GM18868 (cell line): ENCODE measurements around the gene TRPM7.
"Not testable (repeated sequence)": the region's sequence is repeated elsewhere in the genome, so short reads cannot be mapped to it uniquely, and the experiment has no call there.

Experiments
- ATAC-seq: cut with Tn5 transposase; IDR thresholded peaks from one replicate; pipeline ENCODE4 v1.9.1; 2021; ENCODE audit warnings: mild to moderate bottlenecking, moderate library complexity; ENCODE audit not compliant: unreplicated experiment

The TRPM7 gene

GRCh38 chr15:50590288-50590687, 96.3 kb downstream of the TRPM7 start:
- ATAC-seq = no peak

- ATAC-seq = no peak
Observed at GRCh38 chr15:50577492-50577891, 109.1 kb downstream of the TRPM7 start.

GRCh38 chr15:50576166-50576565, 110.4 kb downstream of the TRPM7 start:
- no peak for ATAC-seq

- ATAC-seq = not testable (repeated sequence)
Observed at GRCh38 chr15:50573842-50574241, 112.8 kb downstream of the TRPM7 start.

GRCh38 chr15:50563756-50564155, 122.8 kb downstream of the TRPM7 start:
- ATAC-seq = no peak

- no peak for ATAC-seq
Observed at GRCh38 chr15:50562735-50563640, 123.6 kb downstream of the TRPM7 start.

- no peak for ATAC-seq
Observed at GRCh38 chr15:50558012-50558411, 128.6 kb downstream of the TRPM7 start.

GRCh38 chr15:50556642-50557371, 129.8 kb downstream of the TRPM7 start:
- no peak for ATAC-seq

GRCh38 chr15:50552238-50552637, 134.4 kb downstream of the TRPM7 start:
- no peak for ATAC-seq

- ATAC-seq = no peak
Observed at GRCh38 chr15:50549326-50549725, 137.3 kb downstream of the TRPM7 start.

- ATAC-seq = no peak
Observed at GRCh38 chr15:50546566-50546965, 140.0 kb downstream of the TRPM7 start, which contains the start of gene USP50. TSS of gene USP50 (minus strand) at chr15:50546666. CDS start at chr15:50546525, 141 bp downstream.

GRCh38 chr15:50544368-50544767, 142.2 kb downstream of the TRPM7 start:
- no peak for ATAC-seq

- ATAC-seq = no peak
Observed at GRCh38 chr15:50543556-50543955, 143.0 kb downstream of the TRPM7 start.

GRCh38 chr15:50542887-50543210, 143.7 kb downstream of the TRPM7 start:
- ATAC-seq = no peak

- no peak for ATAC-seq
Observed at GRCh38 chr15:50531766-50532165, 154.8 kb downstream of the TRPM7 start.

GRCh38 chr15:50531163-50531562, 155.4 kb downstream of the TRPM7 start:
- no peak for ATAC-seq

GRCh38 chr15:50523851-50524251, 162.7 kb downstream of the TRPM7 start:
- no peak for ATAC-seq

- no peak for ATAC-seq
Observed at GRCh38 chr15:50519740-50520425, 166.7 kb downstream of the TRPM7 start.

GRCh38 chr15:50513001-50513400, 173.6 kb downstream of the TRPM7 start:
- ATAC-seq = no peak
